Stimulated activated CD4-positive, alpha-beta T cell treated with anti-CD3 and anti-CD28 coated beads, Interleukin-15, amount 100 ng/mL, for 1 hour (primary cell): ENCODE measurements around the gene SERINC2.

Experiments
- DNase-seq, 2 donors: peaks; one replicate each; pipeline ENCODE4 v3.0.0-alpha.2; 2020; ENCODE audit warnings: low read depth in 1 of 2, low spot score in 1 of 2

Gene SERINC2

GRCh38 chr1:31432592-31433395 lies 19.8 kb downstream of the SERINC2 start:
- DNase-seq = no peak

- no peak for DNase-seq
These were observed 20.4 kb downstream of the SERINC2 start for GRCh38 chr1:31433396-31433930.

GRCh38 chr1:31434101-31434871 lies 21.3 kb downstream of the SERINC2 start:
- DNase-seq = no peak

GRCh38 chr1:31434979-31435378 lies 22.0 kb downstream of the SERINC2 start:
- DNase-seq = no peak

GRCh38 chr1:31435471-31436409 lies 22.7 kb downstream of the SERINC2 start:
- no peak for DNase-seq

- no peak for DNase-seq
These were observed 23.8 kb downstream of the SERINC2 start for GRCh38 chr1:31436596-31437432.

- no peak for DNase-seq
These were observed 24.5 kb downstream of the SERINC2 start for GRCh38 chr1:31437433-31438037.

- no peak for DNase-seq
These were observed 26.3 kb downstream of the SERINC2 start for GRCh38 chr1:31439276-31439675.

- DNase-seq = no peak
These were observed 28.1 kb downstream of the SERINC2 start for GRCh38 chr1:31441073-31441472.

GRCh38 chr1:31441558-31441957 lies 28.5 kb downstream of the SERINC2 start:
- DNase-seq = no peak

- DNase-seq = no peak
These were observed 29.1 kb downstream of the SERINC2 start for GRCh38 chr1:31441970-31442647.

- DNase-seq = no peak
These were observed 29.6 kb downstream of the SERINC2 start for GRCh38 chr1:31442648-31442994.

- no peak for DNase-seq
These were observed 30.7 kb downstream of the SERINC2 start for GRCh38 chr1:31443673-31444072.

GRCh38 chr1:31444725-31445448 lies 31.9 kb downstream of the SERINC2 start:
- DNase-seq = no peak

- DNase-seq = no peak
These were observed 32.9 kb downstream of the SERINC2 start for GRCh38 chr1:31445951-31446350.

- DNase-seq = no peak
These were observed 34.2 kb downstream of the SERINC2 start for GRCh38 chr1:31447210-31447609.

GRCh38 chr1:31453384-31454079 lies 40.5 kb downstream of the SERINC2 start:
- no peak for DNase-seq

- DNase-seq = no peak
These were observed 45.4 kb downstream of the SERINC2 start for GRCh38 chr1:31458287-31458896.
